GM12878 (cell line): ENCODE measurements around the gene CACTIN. TPM values are rescaled to one million over a fixed set of nuclear protein-coding genes. Genes with fewer than 3 reads are reported as not detected.

ENCODE experiments used
- ATAC-seq: fragments of 200-7000 bp; cut with Tn5 transposase; 3 replicates; pipeline ENCODE4 v1.9.1; 2020; ENCODE audit warnings: mild to moderate bottlenecking, moderate library complexity
- BruUV-seq: library from RNA; stranded (reverse); fragments of 400-500 nt; replicated peaks from 2 replicates; lab custom pipeline; 2021; lab: Mats Ljungman, UMichigan
- CTCF ChIA-PET: fragments of 300-600 bp; sonication (Branson Sonifier 250); formaldehyde crosslinking; extraction: SDS; loops from one replicate; lab custom pipeline; 2021; ENCODE audit warnings: inconsistent platforms; lab: Yijun Ruan, JAX
- POLR2A ChIA-PET: fragments of 350-600 bp; formaldehyde crosslinking; extraction: SDS; loops from one replicate; lab custom pipeline; 2021; ENCODE audit warnings: inconsistent platforms; lab: Charles Lee
- RAD21 ChIA-PET: fragments of 300-600 bp; sonication (Branson Sonifier 250); formaldehyde crosslinking; loops from one replicate; lab custom pipeline; 2023; ENCODE audit warnings: antibody characterized with exemption; ENCODE audit not compliant: unreplicated experiment; lab: Charles Lee
- SMC1A ChIA-PET: fragments of 300-600 bp; sonication (Branson Sonifier 250); formaldehyde crosslinking; loops from one replicate; lab custom pipeline; 2023; ENCODE audit not compliant: unreplicated experiment, uncharacterized antibody; lab: Charles Lee
- DNase-seq: peaks from one replicate; pipeline ENCODE4 v3.0.0-alpha.2; 2011; ENCODE audit warnings: low read depth, low spot score
- FAIRE-seq: peaks from 3 replicates; lab custom pipeline; 2011; peaks lifted over from hg19 to GRCh38; lab: Jason Lieb, UNC
- H2AFZ ChIP-seq: 2 replicates; pipeline ENCODE4 v1.6.0; 2011; ENCODE audit warnings: low read depth, low read length, control low read depth; ENCODE audit not compliant: control insufficient read depth
- H3K27ac ChIP-seq: 2 replicates; pipeline ENCODE4 v1.5.1; 2011; ENCODE audit warnings: control low read depth; ENCODE audit not compliant: control insufficient read depth, insufficient read depth
- H3K27me3 ChIP-seq, 2 experiments: replicated peaks in 1 of 2; 2 replicates each; pipeline versions ENCODE4 v1.6.0 to v1.6.1; 2011; ENCODE audit warnings: low read length in 1 of 2; ENCODE audit not compliant: control insufficient read depth in 2 of 2, insufficient read depth in 2 of 2
- H3K36me3 ChIP-seq, 2 experiments: 2 replicates each; pipeline ENCODE4 v1.5.1; 2011; ENCODE audit warnings: low read length in 1 of 2; ENCODE audit not compliant: control insufficient read depth in 2 of 2, insufficient read depth in 2 of 2
- H3K4me1 ChIP-seq: 2 replicates; pipeline ENCODE4 v1.6.1; 2011; ENCODE audit warnings: mild to moderate bottlenecking, low read length, moderate library complexity, mixed read lengths; ENCODE audit not compliant: control insufficient read depth, insufficient read depth
- H3K4me2 ChIP-seq: 2 replicates; pipeline ENCODE4 v1.6.0; 2011; ENCODE audit warnings: control low read depth; ENCODE audit not compliant: control insufficient read depth, insufficient read depth
- H3K4me3 ChIP-seq: fragments of 200-600 bp; sonication (generic); 2 replicates; pipeline ENCODE4 v1.5.1; 2016
- H3K79me2 ChIP-seq: 2 replicates; pipeline ENCODE4 v1.6.0; 2011; ENCODE audit warnings: low read length; ENCODE audit not compliant: control insufficient read depth, insufficient read depth
- H3K9ac ChIP-seq: 2 replicates; pipeline ENCODE4 v1.8.0; 2011; ENCODE audit warnings: low read length, control low read depth, mixed read lengths; ENCODE audit not compliant: control insufficient read depth, insufficient read depth
- H3K9me3 ChIP-seq: replicated peaks from 3 replicates; pipeline ENCODE4 v1.5.1; 2011; ENCODE audit warnings: mild to moderate bottlenecking, low read length; ENCODE audit not compliant: control insufficient read depth, insufficient read depth
- H4K20me1 ChIP-seq: 2 replicates; pipeline ENCODE4 v1.6.0; 2011; ENCODE audit not compliant: control insufficient read depth, insufficient read depth
- ATF7 ChIP-seq: fragments of 450-650 bp; IDR thresholded peaks from 2 replicates; pipeline ENCODE4 v1.6.1; 2016; ENCODE audit warnings: low read depth, mild to moderate bottlenecking
- BRCA1 ChIP-seq: IDR thresholded peaks from 2 replicates; pipeline ENCODE4 v1.6.1; 2011; ENCODE audit warnings: low read depth, low read length, improper control_type of control experiment
- MTA2 ChIP-seq: fragments of 450-650 bp; IDR thresholded peaks from 2 replicates; pipeline ENCODE4 v1.6.1; 2016; ENCODE audit warnings: low read depth, mild to moderate bottlenecking, moderate library complexity
- NRF1 ChIP-seq: conservative IDR thresholded peaks from 2 replicates; pipeline ENCODE4 v1.6.1; 2011; ENCODE audit warnings: mild to moderate bottlenecking, low read depth, low read length, improper control_type of control experiment
- SMAD5 ChIP-seq: IDR thresholded peaks from 2 replicates; pipeline ENCODE4 v1.6.1; 2016; ENCODE audit warnings: antibody characterized with exemption, low read depth
- WGBS: methylation state at CpG from one replicate; pipeline ENCODE4 v1.1.6; 2016; ENCODE audit warnings: low lambda C conversion rate; ENCODE audit not compliant: insufficient replicate concordance, insufficient coverage; ENCODE audit errors: missing lambda C conversion rate; 5-methylcytosine and 5-hydroxymethylcytosine counted together
- in situ Hi-C: fragments of 300-500 bp; cut with MboI; formaldehyde crosslinking; loops from 9 replicates; pipeline ENCODE4 v1.14.3; 2018; ENCODE audit warnings: mixed read lengths
- intact Hi-C: fragments of 100-400 bp; cut with micrococcal nuclease; formaldehyde crosslinking; loops from one replicate; pipeline ENCODE4 v1.14.2; 2022; ENCODE audit not compliant: unreplicated experiment
- polyA plus RNA-seq, 11 experiments: library from polyadenylated mRNA; depleted of rRNA in 4 of 11; unstranded in 6 of 11; stranded (reverse) in 5 of 11; fragments of >200 nt; fragmentation: Nextera tagmentation in 4 of 11; fragmentation: Illumina TruSeq in 1 of 11; extraction: Ambion mirVana in 4 of 11; extraction: Trizol in 1 of 11; gene quantifications; 1 replicate in 1 of 11; 2 replicates in 10 of 11; pipeline versions ENCODE4 v1.2.1 to v1.2.3, GENCODE V29; 2011 to 2016; ENCODE audit warnings: inconsistent platforms in 2 of 11, missing spikeins in 2 of 11, low read depth in 1 of 11
- total RNA-seq, 4 experiments: library from RNA; depleted of rRNA in 3 of 4; stranded (reverse); fragments of >200 nt in 3 of 4; fragmentation: Illumina TruSeq in 1 of 4; extraction: Trizol in 1 of 4; gene quantifications; 2 replicates each; pipeline versions ENCODE4 v1.2.1 to v1.2.3, GENCODE V29; 2013 to 2021
- TF ChIP-seq, protein P1 (sequence below): IDR thresholded peaks from 2 replicates; pipeline ENCODE4 v1.6.1; 2012; ENCODE audit warnings: low read depth, low read length, improper control_type of control experiment
- TF ChIP-seq, protein P2 (sequence below): fragments of 450-650 bp; IDR thresholded peaks from 2 replicates; pipeline ENCODE4 v1.6.1; 2017; ENCODE audit warnings: mild to moderate bottlenecking, moderate library complexity
- TF ChIP-seq, protein P3 (sequence below): fragments of 450-650 bp; conservative IDR thresholded peaks from 2 replicates; pipeline ENCODE4 v1.6.1; 2017; ENCODE audit warnings: mild to moderate bottlenecking, moderate library complexity

CACTIN gene
- total and polyA plus RNA-seq, 10 of the 15 experiments (the other 5 are each of a cell fraction or from before 2014, with no cell fraction given), result 0.40 to 31.4 (median 12.5) TPM

DNA sequence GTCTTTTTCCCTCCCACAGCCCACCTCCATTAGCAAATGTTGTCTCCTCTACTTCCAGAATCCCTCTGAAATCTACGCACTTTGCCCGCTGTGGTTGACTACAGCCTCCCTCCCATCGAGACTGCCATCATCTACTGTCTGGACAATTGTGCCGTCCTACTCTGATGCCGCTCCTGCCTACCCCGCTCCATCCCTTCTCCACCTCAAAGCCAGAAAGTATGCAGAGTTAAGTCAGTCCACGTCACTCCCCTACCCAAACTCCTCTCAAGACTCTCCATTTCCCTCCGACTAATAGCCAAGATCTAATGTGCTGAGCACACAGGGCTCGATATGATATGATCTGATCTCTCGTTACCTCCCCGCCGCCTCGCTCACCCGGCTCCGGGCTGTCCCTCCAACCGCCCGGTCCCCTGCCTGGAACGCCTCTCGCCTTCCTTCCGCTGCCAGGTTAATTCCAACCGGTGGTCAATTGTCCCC lies 556 bp downstream of the CACTIN start:
- RAD21 ChIA-PET, result no interaction called here

More for the DNA sequence above, 556 bp downstream of the CACTIN start:
- in situ Hi-C loops (no loop called here), intact Hi-C loops (loop anchor here (5.0 kb wide), 1 partner anchor 69 kb away; the partner anchor contains the start of gene MFSD12)
- Histone ChIP-seq H3K27me3 (no peaks in the 10 kb centered on the region), H3K9ac (peak overlapping the region; percentile 88), H4K20me1 (no peaks in the 10 kb centered on the region), H3K27ac (peak overlapping the region; percentile 99), H3K4me1 (peaks cover 8% of the 10 kb centered on the region), H3K36me3 (peaks cover 0 to 2% of the 10 kb centered on the region in 2 experiments; a peak in 2 of 4 replicates), H3K9me3 (no peaks in the 10 kb centered on the region), H3K4me2 (peak overlapping the region; percentile 85), H3K4me3 (peak overlapping the region; percentile 92), H2AFZ (peak overlapping the region; percentile 97), H3K79me2 (peaks cover 21% of the 10 kb centered on the region)
- POLR2A ChIA-PET, result interaction anchor here (0.5 kb wide), 1 partner anchor 72 kb away, joined by 6 read pairs; no protein-coding TSS in a partner anchor
- FAIRE-seq (no peak), DNase-seq (no peak), ATAC-seq (peak; percentile 25)
- SMC1A ChIA-PET, result no interaction called here
- CTCF ChIA-PET, result no interaction called here
- no peak for TF ChIP-seq NRF1
- TF ChIP-seq ATF7, result no peak
- no peak for TF ChIP-seq MTA2
- TF ChIP-seq, protein P1, sequence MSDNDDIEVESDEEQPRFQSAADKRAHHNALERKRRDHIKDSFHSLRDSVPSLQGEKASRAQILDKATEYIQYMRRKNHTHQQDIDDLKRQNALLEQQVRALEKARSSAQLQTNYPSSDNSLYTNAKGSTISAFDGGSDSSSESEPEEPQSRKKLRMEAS, result no peak
- TF ChIP-seq BRCA1, result no peak
- TF ChIP-seq, protein P2, sequence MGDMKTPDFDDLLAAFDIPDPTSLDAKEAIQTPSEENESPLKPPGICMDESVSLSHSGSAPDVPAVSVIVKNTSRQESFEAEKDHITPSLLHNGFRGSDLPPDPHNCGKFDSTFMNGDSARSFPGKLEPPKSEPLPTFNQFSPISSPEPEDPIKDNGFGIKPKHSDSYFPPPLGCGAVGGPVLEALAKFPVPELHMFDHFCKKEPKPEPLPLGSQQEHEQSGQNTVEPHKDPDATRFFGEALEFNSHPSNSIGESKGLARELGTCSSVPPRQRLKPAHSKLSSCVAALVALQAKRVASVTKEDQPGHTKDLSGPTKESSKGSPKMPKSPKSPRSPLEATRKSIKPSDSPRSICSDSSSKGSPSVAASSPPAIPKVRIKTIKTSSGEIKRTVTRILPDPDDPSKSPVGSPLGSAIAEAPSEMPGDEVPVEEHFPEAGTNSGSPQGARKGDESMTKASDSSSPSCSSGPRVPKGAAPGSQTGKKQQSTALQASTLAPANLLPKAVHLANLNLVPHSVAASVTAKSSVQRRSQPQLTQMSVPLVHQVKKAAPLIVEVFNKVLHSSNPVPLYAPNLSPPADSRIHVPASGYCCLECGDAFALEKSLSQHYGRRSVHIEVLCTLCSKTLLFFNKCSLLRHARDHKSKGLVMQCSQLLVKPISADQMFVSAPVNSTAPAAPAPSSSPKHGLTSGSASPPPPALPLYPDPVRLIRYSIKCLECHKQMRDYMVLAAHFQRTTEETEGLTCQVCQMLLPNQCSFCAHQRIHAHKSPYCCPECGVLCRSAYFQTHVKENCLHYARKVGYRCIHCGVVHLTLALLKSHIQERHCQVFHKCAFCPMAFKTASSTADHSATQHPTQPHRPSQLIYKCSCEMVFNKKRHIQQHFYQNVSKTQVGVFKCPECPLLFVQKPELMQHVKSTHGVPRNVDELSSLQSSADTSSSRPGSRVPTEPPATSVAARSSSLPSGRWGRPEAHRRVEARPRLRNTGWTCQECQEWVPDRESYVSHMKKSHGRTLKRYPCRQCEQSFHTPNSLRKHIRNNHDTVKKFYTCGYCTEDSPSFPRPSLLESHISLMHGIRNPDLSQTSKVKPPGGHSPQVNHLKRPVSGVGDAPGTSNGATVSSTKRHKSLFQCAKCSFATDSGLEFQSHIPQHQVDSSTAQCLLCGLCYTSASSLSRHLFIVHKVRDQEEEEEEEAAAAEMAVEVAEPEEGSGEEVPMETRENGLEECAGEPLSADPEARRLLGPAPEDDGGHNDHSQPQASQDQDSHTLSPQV, result no peak
- TF ChIP-seq, protein P3, sequence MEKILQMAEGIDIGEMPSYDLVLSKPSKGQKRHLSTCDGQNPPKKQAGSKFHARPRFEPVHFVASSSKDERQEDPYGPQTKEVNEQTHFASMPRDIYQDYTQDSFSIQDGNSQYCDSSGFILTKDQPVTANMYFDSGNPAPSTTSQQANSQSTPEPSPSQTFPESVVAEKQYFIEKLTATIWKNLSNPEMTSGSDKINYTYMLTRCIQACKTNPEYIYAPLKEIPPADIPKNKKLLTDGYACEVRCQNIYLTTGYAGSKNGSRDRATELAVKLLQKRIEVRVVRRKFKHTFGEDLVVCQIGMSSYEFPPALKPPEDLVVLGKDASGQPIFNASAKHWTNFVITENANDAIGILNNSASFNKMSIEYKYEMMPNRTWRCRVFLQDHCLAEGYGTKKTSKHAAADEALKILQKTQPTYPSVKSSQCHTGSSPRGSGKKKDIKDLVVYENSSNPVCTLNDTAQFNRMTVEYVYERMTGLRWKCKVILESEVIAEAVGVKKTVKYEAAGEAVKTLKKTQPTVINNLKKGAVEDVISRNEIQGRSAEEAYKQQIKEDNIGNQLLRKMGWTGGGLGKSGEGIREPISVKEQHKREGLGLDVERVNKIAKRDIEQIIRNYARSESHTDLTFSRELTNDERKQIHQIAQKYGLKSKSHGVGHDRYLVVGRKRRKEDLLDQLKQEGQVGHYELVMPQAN, result no peak
- no peak for TF ChIP-seq SMAD5
- BruUV-seq, result TSS peak; percentile 75
- 7% methylated on average over 21 of the region's 21 CpGs for WGBS
